Activated CD4-positive, alpha-beta T cell treated with anti-CD3 and anti-CD28 coated beads, Interleukin-2, amount 50 U/mL, for 16 hours (primary cell): ENCODE data around the gene EVI5L.
"Not testable (repeated sequence)": the region's sequence is repeated elsewhere in the genome, so short reads cannot be mapped to it uniquely, and the experiment has no call there.

Experiments used
- DNase-seq: peaks from one replicate; pipeline ENCODE4 v3.0.0-alpha.2; 2020

The EVI5L gene

DNA sequence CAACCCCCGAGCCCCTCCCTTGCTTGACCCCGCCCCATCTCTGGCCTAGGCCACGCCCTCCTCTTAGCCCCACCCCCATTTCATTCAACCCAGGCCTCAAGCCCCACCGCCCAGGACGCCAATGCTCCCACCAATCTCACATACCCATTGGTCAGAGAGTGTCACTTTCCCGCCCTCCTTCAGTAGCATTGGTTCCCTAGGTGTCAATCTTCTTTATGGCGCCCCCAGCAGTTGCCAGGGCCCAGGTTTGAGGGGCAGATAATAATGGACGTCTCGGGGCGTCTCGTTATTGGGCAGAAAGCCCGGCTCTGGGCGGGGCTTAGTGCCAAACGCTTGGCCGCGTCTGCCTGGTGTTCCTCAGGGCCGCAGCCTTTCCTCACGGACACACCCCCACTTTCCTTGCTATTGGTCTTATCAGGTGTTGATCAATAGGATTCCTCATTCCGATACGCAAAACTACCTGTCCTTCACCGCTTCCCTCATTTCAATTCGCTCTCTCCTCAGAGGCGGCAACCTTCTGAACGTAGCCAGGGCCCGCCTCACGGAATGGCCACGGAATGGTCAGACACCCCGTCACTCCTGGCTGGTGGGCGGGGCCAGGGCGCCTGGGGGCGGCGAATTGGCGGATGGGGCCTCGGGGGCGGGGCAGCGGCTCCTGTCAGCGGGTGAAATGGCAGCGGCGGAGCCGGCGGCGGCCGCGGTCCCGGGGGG is at the start of gene EVI5L:
TSS of gene EVI5L (plus strand) at position 658 of the 711 bp plus-strand sequence. CDS start 16,325 bp downstream, outside the sequence.
- peak; percentile 99 for DNase-seq

DNA sequence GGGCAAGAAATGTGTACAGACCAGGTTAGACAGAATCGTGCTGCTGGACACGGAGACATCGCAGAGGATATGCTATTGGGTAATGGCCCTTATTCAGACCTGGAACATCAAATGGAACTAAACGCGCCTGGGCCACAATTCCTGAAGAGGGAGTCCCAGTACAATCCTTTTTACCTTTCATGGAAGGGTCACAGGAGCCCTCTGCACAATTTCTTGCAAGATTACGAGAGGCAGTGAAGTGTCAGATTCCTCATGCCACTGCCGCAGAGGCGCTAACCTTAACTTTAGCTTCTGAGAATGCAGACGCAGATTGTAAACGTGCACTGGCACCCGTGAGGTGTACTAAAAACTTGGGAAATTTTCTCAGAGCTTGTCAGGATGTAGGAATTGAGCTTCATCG is 48.9 kb upstream of the EVI5L start:
- no peak for DNase-seq

DNA sequence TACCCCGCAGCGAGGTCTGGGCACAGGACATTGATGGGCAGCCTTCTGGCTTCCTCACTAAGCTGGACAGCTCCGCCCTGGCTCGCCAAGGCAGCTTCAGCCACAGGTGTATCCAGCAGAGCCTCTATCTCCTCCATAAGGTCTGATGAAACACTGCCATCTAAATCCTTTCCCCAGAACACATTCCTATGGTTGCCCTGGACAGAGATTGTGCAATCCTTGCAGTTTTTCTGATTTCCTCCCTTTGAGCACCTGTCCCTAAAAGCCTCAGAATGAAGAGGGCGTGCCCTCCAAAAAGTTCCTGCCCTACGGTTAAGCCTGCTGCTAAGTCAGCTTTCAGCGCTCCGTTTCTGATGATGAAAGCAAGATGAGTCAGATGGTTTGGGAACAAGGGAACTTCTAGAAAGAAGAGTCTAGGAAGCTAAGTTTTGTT is 46.0 kb upstream of the EVI5L start:
- no peak for DNase-seq

DNA sequence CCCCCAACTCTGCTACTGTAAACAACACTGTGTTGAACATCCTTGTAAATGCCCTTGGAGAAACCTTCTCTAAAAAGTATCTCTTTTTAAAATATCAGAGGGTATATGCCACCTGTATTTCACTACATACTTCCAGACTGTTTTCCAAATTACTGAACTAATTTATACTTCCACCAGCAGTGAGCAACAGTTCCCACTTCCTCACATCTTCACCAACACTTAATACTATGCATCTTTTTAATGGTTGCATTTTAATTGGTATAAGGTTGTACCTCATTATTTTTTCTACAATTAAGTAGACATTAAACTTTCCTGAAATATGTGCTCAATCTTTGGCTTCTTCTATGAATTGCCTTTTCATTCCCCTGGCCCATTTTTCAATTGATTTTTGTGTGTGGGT is 45.2 kb upstream of the EVI5L start:
- no peak for DNase-seq

DNA sequence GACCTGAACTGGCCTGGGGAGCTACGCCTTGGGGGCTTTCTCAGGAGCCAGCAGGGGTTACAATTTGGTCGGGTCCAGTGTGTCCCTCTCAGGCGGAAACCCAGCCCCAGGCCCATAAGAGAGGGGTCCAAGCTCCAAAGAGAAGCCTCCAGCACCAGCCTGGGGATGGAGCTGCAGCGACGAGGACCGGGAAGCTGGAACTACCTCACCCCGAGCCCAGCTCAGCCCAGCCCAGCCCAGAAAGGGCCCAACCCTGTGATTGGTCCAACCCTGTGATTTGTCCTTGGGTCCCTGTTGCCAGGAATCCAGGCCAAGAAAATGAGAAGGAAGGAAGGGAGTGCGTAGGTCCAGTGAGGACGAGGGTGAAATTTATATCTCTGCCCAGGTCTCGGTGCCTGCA is 42.9 kb upstream of the EVI5L start:
- DNase-seq = no peak

DNA sequence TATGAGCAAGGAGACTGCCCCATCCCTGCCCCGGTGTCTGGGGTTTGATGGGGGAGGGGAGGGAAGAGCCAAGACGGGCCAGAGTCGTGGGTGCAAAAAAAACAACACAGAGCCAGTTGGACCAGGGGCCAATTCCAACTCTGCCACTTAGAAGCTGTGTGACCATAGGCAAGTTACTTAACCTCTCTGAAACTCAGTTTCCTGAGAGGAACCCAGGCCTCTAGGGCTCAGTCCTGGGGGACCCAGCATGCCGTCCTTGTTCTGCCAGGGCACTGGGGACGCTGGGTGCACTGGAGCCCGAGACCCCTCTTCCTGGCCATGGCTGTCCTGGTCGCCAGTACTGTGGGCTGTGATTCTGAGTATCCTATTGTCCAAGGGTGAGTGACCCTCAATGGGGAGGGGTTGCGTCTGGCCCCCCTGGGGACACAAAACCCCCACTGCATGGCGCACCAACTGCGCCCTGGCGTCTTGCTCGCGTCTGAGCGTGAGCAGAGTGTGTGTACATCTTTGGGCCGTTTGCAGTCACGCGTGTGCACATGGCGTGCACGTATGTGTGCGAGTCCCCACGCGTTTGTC is 42.3 kb upstream of the EVI5L start:
- no peak for DNase-seq

DNA sequence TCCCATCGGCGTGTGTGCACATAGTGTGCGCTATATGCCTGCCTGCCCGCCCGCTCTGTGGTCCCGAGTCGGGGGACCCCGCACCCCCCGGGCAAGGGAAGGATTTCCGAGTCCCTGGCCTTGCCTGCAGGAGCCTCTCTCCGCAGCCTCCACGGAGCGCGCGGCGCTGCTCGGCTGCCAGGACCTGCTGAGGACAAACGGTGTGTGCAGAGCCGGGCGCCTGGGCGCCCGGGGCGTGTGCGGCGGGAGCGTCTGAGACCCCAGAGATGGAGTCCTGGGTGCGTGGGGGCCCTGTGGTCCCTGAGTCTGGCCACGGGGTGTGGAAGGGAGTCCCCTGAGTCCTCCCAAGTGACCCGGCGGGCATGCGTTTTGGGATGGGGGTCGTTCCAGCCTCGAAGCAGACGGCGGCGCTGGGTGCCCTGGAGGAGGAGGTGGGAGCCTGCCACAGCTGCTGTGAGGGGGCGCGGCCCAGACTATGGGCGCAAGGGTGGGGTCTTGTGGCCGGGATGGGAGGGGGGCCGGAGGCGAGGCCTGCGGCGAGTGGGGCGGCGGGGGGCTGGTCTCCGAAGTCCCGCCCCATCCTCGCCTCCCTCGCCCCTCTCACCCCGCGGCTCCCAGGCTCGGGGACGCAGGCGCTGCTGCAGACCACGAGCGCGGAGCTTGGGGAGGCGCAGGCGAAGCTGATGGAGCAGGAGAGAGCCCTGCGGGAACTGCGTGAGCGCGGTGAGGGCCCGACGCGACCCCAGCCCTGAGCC is 41.7 kb upstream of the EVI5L start:
- no peak for DNase-seq

DNA sequence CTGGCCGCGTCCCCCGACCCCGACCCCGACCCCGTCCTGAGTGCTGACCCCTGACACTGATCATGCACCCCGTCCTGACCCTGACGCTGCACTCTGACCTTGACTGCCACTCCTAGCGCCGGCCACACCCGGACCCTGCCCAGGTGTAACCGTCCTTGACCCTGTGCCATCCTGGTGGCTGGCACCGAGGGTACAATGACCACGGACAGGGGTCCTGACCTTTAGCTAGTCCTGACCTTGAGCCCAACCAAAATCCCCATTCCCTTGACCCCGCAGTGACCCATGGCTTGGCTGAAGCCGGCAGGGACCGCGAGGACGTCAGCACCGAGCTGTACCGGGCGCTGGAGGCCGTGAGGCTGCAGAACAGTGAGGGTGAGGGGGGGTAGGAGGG is 41.1 kb upstream of the EVI5L start:
- DNase-seq = no peak

DNA sequence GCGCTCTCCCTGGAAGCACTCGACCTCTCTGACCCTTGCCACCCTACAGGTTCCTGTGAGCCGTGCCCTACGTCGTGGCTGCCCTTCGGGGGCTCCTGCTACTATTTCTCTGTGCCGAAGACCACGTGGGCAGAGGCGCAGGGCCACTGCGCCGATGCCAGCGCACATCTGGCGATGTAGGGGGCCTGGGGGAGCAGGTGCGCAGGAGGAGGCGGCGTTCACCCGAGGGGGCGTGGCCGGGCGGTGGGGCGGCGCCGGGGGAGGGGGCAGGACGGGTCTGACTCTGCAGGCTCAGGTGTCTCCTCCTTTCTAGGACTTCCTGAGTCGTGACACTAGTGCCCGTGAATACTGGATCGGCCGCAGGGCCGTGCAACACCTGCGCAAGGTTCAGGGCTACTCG is 40.6 kb upstream of the EVI5L start:
- no peak for DNase-seq

DNA sequence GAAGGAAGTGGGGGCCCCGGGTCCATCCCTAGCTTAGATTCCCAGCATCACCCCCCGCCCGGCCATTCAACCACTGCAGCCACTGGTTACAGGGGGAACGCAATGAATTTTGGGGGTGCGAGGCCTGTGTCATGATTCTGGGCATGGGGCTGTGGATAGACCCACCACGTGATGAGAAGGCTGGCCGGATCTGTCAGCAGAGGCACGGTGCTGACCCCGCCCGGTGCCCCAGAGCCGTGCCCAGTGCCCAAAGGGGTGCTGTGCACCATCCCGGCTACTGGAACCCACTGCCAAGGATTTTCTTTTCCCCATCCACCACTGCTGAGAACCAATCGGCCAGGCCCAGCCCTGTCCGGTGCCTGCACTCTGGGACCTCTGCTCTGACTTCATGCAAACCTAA is 39.6 kb upstream of the EVI5L start:
- no peak for DNase-seq

DNA sequence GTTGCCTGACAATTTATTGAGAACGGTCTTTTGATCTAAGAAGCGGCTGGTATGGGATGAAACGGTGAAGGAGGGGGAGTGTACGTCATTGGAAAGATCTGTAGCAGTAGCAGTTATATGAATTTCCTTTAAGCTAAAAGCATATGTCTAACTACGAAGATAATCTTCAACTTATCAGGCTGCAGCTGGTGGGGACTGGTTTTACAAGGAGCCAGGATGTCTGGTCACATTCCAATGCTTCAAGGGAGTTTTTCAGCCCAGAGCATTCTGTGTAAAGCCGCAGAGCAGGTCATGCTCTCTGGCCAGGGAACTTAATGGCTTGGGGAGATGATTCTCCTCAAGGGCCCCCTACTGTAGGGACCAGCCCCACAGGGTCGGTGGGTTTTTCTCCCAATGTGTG is 37.7 kb upstream of the EVI5L start:
- no peak for DNase-seq

DNA sequence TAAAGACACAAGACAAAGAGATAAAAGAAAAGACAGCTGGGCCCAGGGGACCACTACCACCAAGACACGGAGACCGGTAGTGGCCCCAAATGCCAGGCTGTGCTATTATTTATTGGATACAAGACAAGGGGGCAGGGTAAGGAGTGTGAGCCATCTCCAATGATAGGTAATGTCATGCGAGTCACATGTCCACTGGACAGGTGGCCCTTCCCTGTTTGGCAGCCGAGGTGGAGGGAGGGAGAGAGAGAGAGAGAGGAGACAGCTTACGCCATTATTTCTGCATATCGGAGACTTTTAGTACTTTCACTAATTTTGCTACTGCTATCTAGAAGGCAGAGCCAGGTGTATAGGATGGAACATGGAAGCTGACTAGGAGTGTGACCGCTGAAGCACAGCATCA is 37.3 kb upstream of the EVI5L start:
- not testable (repeated sequence) for DNase-seq

DNA sequence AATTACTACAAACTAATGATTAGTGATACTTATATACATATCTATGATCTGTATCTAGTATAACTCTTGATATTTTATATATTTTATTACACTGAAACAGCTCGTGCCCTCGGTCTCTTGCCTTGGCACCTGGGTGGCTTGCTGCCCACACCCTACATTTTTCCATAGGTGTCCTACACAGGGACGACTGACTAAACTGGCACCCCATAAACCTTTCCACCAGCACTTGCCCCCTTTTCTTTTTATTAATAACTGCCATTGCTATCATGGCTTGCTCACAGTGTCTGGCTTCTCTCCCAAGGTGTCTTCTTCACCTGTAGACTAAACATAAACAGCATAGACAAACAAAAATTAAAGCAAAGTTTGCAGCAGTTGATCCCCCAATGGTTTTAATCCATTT is 36.5 kb upstream of the EVI5L start:
- DNase-seq = no peak

DNA sequence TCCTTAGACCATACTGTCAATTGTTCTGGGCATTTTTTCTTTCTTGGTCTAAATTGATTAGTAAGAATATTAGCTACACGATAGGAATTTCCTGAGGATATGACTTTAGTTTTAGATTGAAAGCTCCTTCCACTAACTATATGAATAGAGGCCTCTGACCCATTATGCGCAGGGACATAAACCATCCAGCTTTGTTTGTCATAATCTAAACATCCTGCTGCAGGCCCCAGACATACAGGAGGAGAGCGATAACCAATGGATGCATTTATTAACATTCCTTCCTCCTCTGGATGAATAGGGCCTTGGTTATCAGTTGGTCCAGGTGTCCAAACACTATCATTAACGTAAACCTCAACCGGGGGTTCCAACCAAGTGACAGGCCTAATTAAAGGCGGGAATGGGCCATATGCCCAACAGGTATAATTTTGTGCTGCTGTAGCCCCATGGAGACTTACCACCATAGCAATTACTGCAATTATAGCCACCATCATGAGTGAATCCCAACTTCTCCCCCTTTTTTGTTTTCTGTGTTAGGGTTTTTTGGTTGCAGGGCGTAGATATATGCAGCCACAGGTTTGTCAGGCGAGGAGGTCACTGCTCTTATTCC is 34.4 kb upstream of the EVI5L start:
- no peak for DNase-seq

DNA sequence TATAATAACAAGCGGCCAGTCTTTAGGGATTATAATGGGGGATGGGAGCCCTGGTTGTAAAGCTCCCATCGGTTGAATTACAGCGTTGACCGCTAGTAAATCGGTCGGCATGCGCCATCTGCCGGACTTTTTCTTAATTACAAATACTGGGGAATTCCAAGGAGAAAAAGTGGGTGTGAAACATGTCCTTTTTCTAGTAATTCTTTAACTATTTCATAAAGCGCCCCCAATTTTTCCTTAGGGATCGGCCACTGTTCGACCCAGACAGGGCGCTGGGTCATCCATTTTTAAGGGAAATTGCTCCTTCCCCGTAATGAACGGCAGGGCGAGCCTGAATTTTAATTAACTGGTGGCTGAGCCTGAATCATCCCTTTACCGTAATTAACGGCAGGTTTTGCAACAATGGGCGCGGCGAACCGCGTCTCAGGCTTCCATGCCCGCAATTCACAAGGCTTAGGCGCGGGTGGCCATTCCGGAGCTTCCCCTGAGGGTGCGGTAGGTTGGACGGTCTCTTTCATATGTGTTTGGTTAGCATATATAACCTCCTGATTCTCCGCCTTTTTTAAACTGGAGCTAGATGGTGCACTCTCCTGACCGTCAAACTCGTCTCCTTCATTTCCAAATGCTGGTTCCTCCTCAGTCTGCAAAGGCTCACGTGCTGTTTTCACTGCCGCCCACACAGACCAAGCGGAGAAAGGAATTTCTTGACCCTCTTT is 30.2 kb upstream of the EVI5L start:
- peak; percentile 67 for DNase-seq

DNA sequence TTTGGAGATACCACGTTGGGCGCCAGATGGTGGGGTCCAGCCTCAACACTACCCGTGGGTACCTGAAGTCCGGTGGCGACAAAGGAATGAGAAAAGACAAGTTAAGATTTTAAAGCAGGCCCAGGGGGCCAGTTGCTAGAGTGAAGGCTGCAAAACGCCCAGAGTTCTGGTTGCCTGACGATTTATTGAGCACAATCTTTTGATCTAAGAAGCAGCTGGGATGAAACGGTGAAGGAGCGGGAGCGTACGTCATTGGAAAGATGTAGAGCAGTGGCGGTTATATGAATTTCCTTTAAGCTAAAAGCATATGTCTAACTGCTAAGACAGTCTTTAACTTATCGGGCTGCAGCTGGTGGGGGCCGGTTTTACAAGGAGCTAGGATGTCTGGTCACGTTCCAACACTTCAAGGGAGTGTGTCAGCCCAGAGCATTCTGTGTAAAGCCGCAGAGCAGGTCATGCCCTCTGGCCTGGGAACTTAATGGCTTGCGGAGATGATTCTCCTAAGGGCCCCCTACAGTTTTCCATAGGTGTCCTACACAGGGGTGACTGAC is 28.9 kb upstream of the EVI5L start:
- DNase-seq = no peak

DNA sequence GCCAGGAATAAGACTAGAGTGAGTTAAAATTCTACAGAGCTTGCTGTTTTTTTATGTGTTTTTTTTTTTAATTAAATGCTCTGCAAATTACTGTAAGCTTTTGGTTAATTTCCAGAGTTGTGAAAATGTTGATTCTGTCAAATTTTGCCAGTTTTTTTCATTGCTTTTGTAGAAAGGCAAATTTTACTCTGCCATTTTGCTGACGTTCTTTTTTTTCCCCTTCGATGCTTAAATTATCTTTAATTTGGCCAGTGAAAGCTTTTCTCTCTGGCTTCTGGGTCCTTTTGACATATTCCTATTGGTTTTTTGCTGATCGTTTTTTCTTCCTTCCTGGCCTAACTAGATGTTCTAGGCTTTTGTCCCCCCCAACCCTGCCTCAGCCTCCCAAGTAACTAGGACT is 23.8 kb upstream of the EVI5L start:
- DNase-seq = no peak

DNA sequence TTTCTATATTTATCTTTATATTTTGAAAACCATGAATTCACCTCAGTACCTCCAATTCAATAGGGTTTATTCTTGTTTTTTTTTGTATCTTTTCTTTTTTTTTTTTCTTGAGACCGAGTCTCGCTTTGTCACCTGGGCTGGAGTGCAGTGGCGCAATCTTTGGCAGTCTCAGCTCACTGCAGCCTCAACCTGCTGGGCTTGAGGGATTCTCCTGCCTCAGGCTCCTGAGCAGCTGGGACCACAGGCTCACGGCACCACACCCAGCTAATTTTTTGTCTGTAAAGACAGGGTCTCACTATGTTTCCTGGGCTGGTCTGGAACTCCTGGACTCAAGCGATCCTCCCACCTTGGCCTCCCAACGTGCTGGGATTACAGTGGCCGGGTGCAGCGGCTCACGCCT is 23.1 kb upstream of the EVI5L start:
- DNase-seq = no peak

DNA sequence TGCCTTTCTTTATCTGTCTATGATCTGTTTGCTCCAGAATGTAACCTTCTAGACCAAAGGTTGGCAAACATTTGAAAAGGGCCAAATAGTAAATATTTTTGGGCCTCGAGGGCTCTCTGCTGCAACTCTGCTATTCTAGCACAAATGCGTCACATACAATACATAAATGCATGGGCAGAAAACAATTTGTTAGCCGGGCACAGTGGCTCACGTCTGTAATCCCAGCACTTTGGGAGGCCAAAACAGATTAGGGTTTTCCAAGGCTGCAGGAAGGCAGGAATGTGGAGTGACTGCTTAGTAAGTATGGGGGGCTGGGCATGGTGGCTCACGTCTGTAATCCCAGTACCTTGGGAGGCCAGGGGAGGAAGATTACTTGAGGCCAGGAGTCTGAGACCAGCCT is 21.9 kb upstream of the EVI5L start:
- no peak for DNase-seq

DNA sequence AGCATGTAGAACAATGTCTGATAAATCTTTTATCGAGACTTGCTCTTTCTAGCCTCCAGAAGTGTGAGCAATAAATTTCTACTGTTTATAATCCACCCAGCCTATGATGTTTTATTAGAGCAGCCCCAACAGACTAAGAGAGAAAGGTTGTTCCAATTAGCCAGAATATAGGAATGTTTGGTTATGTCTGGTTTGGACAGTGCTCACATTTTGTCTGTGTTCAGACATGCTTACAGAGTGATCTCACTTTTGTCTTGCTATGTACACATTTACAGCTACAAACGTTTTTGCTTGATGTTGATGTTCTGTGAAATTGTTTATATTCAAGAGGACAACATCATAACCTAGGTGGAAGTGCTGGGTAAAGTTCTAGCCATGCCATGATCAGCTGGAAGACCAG is 18.0 kb upstream of the EVI5L start:
- DNase-seq = no peak

DNA sequence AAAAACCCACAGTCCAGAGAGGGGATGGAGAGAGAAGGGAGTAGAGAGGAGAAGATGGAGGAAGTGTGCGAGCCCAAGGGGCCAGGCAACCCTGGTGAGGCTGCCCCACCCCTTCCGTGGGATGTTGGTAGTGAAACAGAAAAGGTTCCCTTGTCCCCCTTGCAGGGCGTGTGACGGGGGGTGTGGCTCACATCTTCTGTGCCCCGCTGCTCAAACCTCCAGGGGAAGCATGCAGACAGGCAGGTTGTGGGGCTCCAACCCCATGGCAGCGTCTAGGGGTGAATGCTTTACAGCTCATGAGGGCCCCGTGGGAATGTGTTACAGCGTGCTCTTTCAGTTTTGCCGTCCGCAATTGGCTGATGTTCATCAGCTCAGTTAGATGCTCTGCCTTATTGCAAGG is 14.7 kb upstream of the EVI5L start:
- no peak for DNase-seq

DNA sequence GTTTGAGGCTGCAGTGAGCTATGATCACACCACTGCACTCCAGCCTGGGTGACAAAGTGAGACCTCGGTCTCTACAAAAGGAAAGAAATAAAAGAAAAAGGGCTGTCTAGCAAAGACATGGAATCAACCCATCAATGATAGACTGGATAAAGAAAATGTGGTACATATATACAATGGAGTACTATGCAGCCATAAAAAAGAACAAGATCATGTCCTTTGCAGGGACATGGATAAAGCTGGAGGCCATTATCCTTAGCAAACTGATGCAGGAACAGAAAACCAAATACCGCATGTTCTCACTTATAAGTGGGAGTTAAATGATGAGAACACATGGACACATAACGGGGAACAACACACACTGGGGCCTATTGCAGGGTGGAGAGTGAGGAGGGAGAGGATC is 14.0 kb upstream of the EVI5L start:
- not testable (repeated sequence) for DNase-seq

DNA sequence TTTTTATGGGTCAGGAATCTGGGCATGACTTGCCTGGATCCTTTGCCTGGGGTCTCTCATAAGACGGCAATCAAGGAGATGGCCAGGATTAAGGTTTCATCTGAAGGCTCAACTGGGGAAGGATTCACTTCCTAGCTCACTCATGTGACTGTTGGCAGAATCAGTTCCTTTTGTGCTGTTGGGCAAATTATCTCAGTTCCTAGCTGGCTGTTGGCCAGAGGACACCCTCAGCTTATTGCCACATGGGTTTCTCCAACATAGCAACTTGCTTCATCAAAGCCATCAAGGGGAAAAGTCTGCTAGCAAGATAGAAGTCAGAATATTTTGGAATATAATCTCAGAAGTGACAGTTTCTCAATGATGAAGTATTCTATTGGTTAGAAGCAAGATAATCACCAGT is 12.2 kb upstream of the EVI5L start:
- DNase-seq = no peak
